ENCODE measurements around the gene AIRE.

- TF ChIP-seq EZH2 (IDR thresholded peaks at IDR 0.05; ENCODE audit: low read length, missing control alignments) (no peak), CTCF (conservative IDR thresholded peaks at IDR 0.05 in 1 of 2, IDR thresholded peaks at IDR 0.05 in 1 of 2; ENCODE audit: low read depth in 1 of 2, low read length in 2 of 2) (peak; percentile 67 to 78)
These were observed 12.0 kb downstream of the AIRE start for GRCh38 chr21:44297525-44298290.

Data from fibroblast of lung (primary cell).